HG02938 (cell line): ENCODE data around the gene CELF4.
"Not testable (repeated sequence)": the region's sequence is repeated elsewhere in the genome, so short reads cannot be mapped to it uniquely, and the experiment has no call there.

Experiments used
- ATAC-seq: cut with Tn5 transposase; IDR thresholded peaks from one replicate; pipeline ENCODE4 v1.9.1; 2021; ENCODE audit warnings: mild to moderate bottlenecking, moderate library complexity; ENCODE audit not compliant: unreplicated experiment

The CELF4 gene

GRCh38 chr18:37476182-37476581 is 89.4 kb downstream of the CELF4 start:
- ATAC-seq = no peak

GRCh38 chr18:37473195-37473840 is 92.3 kb downstream of the CELF4 start:
- no peak for ATAC-seq

DNA sequence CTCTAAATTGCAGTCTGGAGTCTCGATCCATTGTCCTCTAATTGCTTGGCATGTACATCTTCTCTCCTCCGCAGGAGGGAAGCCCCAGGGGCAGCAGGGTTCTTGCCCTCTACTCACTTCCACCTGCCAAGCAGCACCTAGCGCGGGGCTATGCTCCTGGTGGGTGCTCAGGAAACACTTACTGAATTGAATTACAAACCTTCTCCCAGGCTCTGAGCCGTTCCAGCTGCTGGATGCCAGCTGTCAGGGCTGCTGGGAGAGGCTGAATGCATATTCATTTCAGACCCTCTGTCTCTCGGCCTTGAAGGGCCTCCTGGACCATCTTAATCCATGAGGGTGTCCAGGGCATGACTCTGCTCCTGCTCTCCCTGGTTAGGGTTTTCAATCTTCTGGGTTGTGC is 94.0 kb downstream of the CELF4 start:
- ATAC-seq = no peak

DNA sequence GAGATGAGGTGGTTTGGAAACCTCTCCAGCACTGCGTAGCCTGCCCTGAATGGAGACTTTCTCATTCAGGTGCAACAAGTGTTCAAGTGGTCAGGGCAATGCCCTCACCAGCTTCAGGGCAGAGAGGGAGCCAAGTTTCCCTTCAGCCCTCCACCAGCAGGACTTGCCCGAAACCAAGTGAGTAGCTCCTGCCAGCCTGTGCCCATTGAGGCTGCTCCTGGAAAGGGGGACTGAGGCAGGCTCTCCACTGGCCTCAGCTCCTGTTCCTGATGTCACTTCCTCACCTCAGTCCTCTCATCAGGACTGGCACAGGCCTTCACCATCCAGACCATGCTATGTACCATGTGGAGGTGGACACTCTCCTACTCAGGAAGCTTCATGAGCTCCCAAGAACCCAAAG is 94.6 kb downstream of the CELF4 start:
- no peak for ATAC-seq

GRCh38 chr18:37467002-37467662 is 98.5 kb downstream of the CELF4 start:
- no peak for ATAC-seq

GRCh38 chr18:37465958-37466357 is 99.6 kb downstream of the CELF4 start:
- ATAC-seq = no peak

DNA sequence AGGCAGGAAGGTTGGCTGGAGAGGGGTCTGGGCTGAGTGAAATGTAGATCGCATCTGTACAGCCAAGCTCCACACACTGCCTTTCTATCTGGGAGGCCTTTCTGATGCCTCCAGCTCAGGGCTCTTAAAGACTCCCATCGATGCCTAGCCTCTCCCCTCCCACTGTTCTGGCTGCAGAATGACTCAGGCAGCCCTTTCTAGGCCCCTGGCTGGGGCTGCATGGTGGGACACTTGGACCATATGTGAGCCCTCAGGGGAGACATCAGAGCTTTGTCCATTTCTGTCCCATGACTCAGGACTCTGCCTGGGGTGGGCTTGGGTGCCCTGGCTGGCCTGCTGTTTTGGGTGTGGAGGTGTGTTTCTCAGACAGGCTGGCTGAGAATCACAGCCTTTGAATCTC is 101.3 kb downstream of the CELF4 start:
- no peak for ATAC-seq

DNA sequence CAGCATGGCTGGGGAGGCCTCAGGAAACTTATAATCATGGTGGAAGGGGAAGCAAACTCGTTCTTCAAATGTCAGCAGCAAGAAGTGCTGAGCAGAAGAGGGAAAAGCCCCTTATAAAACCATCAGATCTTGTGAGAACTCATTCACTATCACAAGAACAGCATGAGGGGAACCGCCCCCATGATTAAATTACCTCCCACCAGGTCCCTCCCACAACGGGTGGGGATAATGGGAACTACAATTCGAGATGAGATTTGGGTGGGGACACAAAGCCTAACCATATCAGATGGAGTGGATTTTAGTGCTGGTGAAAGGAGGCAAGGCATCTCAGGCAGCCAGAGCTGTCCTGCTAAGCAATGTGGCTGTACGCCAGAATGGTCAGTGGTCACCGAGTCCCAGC is 104.3 kb downstream of the CELF4 start:
- not testable (repeated sequence) for ATAC-seq

DNA sequence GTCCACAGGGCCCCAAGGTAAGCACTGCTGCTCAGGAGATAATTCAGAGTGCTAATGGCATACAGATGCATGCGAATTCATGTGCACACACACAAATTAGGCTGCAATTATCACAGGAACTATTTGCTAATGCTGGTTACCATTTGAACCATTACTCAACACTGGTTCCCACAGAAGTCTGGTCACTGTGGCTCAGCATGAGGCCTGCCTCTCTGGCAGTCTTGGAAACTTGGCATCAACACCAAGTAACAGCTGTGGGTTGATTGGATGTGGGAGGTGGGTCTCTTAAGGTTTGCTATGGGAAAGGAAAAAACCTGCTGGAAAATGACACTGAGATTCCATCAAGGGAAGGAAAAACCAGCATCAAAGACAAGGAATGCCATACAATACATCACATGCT is 105.0 kb downstream of the CELF4 start:
- no peak for ATAC-seq

DNA sequence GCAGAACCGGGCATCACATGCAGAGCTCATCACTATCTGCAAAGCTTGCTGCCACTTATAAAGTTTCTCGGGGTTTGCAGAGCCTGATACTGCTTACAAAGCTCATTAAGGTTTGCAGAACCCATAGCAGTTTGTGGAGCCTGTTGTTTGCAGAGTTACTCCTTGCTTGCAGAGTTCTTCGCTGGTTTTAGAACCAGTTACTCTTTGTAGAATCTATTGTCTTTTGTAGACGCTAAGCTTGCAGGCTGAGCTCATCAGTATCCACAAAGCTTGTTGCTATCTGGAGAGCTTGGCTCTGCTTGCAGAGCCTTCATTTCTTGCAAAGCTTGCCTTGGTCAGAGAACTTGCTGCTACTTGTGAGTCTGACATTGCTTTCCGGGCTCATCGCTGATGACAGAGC is 106.9 kb downstream of the CELF4 start:
- no peak for ATAC-seq

GRCh38 chr18:37457753-37458152 is 107.8 kb downstream of the CELF4 start:
- no peak for ATAC-seq

DNA sequence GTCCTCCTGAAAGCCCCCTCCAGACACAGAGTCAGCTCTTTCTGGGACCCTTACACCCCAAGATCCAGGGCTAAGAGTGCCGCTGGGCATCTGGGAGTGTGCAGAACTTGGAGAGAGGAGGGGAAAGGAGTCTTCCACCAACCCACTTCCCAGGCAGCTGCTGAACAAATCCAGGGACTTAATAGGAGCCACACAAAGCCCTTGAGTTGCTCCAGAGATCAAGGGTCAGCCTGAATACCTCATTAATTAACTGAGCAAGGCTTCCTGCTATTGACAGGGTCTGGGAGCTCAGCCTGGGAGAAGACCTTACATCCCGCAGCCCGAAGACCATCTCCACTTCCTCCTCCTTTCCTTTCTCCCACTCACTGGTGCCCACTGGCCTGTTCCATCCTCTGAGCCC is 108.3 kb downstream of the CELF4 start:
- no peak for ATAC-seq

GRCh38 chr18:37456873-37457272 is 108.7 kb downstream of the CELF4 start:
- ATAC-seq = no peak

GRCh38 chr18:37456395-37456794 is 109.2 kb downstream of the CELF4 start:
- no peak for ATAC-seq

DNA sequence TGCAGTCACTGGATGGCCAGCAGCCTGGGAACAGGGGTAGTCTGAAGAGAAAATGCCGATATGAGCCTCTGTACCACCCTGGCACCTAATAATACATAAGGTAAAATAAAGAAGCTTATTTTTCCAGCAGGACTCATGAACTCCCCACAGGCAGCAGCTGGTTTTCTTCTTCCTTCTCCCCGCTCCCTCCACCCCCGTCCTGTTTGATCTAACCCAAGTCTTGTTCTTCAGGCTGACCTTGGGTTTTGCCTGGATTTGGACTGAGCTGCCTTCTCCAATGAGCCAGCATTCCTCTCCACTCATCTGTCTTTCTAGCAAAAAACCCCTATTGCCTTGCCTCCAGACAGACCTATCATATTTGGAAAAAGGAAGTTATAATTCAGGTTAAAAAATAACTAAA is 111.8 kb downstream of the CELF4 start:
- ATAC-seq = no peak

GRCh38 chr18:37452682-37453385 is 112.8 kb downstream of the CELF4 start:
- ATAC-seq = no peak

DNA sequence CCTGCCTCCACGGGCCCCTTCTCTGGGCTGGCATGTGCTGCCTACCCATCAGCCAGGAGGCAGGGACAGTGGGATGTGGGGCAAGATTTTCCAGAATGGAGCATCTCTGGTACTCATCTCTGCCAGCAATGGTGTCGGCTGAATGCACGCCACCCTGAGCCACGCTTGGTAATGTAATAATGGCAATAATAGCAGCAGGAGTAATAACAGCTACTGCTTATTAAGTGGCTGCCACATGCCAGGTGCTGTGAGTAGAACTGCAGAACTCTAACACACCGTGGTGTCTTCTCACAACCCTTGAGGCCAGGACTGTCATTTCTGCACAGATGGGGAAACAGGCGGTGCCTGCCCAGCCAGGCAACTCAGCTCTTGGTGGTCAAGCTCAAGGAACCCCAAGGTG is 113.6 kb downstream of the CELF4 start:
- ATAC-seq = no peak

DNA sequence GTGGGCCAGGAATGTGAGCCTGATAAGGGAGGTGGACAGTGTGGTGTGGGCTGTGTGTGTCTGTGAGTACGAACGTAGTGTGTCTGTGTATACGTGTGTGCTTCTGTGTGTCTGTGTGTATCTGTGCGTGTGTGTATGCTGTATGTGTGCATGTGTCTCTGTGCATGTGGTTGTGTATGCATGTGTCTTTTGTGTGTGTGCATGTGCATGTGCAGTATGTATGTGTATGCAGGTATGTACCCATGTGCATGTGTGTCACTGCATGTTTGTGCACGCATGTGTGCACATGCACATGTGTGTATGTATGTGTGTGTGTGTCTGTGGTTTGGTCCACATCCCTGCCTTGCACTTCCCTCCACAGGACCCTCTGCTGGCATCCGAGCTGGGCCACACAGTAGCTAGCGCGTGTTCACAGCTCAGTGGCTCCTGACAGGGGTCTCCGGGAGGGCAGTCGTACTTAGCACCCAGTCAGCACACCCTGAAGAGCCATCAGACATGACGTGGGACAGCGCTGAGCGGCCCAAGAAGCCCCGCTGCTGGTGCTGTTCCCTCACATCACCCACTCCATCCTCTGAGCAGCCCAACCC is 114.3 kb downstream of the CELF4 start:
- no peak for ATAC-seq

DNA sequence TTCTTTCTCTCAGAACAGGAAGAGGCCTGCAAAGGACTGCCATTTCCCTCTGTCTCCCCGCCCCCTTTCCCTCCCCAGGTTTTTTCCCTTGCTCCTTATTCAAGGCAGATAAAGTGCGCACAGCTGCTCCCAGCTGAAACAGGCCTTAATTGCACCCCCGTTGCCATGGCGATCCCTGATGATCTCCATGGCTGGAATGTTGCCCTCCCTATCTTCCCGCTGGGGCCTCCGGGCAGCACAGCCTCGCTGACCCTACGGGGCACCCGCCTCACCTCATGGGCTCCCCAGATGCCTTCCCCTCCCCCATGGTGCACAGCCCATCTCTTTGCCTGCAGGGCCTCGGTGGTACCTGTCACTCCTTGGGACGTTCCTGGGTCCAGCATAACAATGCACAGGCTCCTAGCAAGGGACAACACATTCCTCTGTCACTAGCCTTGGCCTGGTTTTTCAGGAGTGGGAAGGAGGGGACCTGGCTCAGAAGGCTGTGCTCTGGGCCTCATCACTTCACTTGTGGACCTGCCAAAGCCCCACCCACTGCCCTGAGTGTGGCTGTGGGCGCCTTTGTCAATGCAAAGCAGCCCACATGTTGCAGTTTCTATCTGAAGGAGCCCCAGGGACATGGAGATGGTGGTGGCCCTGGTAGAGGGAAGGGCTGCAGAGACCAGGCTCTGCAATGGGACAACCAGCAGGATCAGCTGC is 115.0 kb downstream of the CELF4 start:
- ATAC-seq = no peak

GRCh38 chr18:37449618-37450017 is 116.0 kb downstream of the CELF4 start:
- no peak for ATAC-seq

GRCh38 chr18:37448946-37449345 is 116.7 kb downstream of the CELF4 start:
- ATAC-seq = no peak
